ENCODE data around the gene ARHGEF12. TPM values are rescaled to one million over a fixed set of nuclear protein-coding genes. Genes with fewer than 3 reads are reported as not detected.

ARHGEF12 gene
- total and polyA plus RNA-seq, 5 donors from 2014 or later = 3.2 to 29.7 (median 6.3) TPM

GRCh38 chr11:120338107-120338933 is 2.1 kb downstream of the ARHGEF12 start:
- H3K4me3 Mint-ChIP-seq = peak overlapping the region; percentile 83 to 96 (median 95)

DNA sequence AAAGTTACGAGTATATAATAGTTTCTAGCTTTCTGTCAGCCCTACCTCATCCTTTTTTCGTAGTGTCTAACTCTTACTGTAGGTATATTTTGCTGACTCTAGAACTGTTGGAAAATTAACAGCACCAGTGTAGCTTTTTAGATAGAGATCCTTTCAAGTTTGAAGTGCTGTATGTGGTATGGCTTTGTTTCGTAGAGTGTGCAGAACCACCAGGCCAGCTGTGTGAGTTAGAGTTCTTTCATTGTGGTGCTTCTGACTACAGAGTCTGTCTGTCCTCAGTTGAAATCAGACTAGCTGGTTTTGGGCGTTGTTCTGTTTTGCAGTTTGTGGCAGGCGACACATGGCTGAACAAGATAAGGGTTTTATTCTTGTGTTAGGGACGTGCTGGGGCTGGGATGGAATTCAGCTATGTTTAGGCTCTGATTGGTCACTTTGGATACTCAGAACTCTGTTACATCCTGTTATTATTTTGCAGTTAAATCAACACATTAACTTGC is 3.2 kb downstream of the ARHGEF12 start:
- no peaks in the 10 kb centered on the region for H3K36me3 Mint-ChIP-seq
- peaks cover 33 to 57% (median 38%) of the 10 kb centered on the region in 4 donors for H3K4me1 Mint-ChIP-seq
- H3K36me3 ChIP-seq (ENCODE audit: control insufficient read depth, insufficient read depth, low read length) = no peaks in the 10 kb centered on the region
- peaks cover 0 to 3% (median 0%) of the 10 kb centered on the region in 7 donors for H3K9me3 Mint-ChIP-seq
- H3K27ac ChIP-seq (ENCODE audit: insufficient read depth, low read length, poor library complexity, severe bottlenecking) = no peak overlapping the region
- peak overlapping the region; percentile 27 to 70 (median 68) for H3K4me3 Mint-ChIP-seq
- peaks cover 25% of the 10 kb centered on the region for H3K27me3 ChIP-seq (ENCODE audit: control insufficient read depth, insufficient read depth, low read length)
- ATAC-seq (ENCODE audit: low read depth in 2 of 2) (no peak), DNase-seq (peak in 1 of 3 donors; percentile 27)
- H3K27me3 Mint-ChIP-seq = peaks cover 43% of the 10 kb centered on the region
- H3K4me3 ChIP-seq (ENCODE audit: low read depth, low read length) = peak overlapping the region; percentile 81
- H3K4me1 ChIP-seq (ENCODE audit: control insufficient read depth, insufficient read depth, low read length, poor library complexity, severe bottlenecking) = peaks cover 59% of the 10 kb centered on the region
- H3K27ac Mint-ChIP-seq = no peak overlapping the region
- peaks cover 0 to 9% of the 10 kb centered on the region in 2 experiments for H3K9me3 ChIP-seq (ENCODE audit: control insufficient read depth in 2 of 2, low read length in 2 of 2)

More at GRCh38 chr11:120338107-120338933, 2.1 kb downstream of the ARHGEF12 start:
- ATAC-seq (ENCODE audit: low read depth in 2 of 2) (no peak), DNase-seq (no peak)
- peaks cover 26 to 48% (median 34%) of the 10 kb centered on the region in 4 donors for H3K4me1 Mint-ChIP-seq
- Histone ChIP-seq H3K36me3 (ENCODE audit: control insufficient read depth, insufficient read depth, low read length) (no peaks in the 10 kb centered on the region), H3K27ac (ENCODE audit: insufficient read depth, low read length, poor library complexity, severe bottlenecking) (no peak overlapping the region), H3K4me3 (ENCODE audit: low read depth, low read length) (peak overlapping the region; percentile 81), H3K27me3 (ENCODE audit: control insufficient read depth, insufficient read depth, low read length) (peaks cover 23% of the 10 kb centered on the region), H3K9me3 (ENCODE audit: control insufficient read depth in 2 of 2, low read length in 2 of 2) (peaks cover 0 to 9% of the 10 kb centered on the region in 2 experiments), H3K4me1 (ENCODE audit: control insufficient read depth, insufficient read depth, low read length, poor library complexity, severe bottlenecking) (peaks cover 47% of the 10 kb centered on the region)
- no peaks in the 10 kb centered on the region for H3K36me3 Mint-ChIP-seq
- H3K9me3 Mint-ChIP-seq = peaks cover 0 to 3% (median 0%) of the 10 kb centered on the region in 7 donors
- peaks cover 39% of the 10 kb centered on the region for H3K27me3 Mint-ChIP-seq
- H3K27ac Mint-ChIP-seq = no peak overlapping the region

DNA sequence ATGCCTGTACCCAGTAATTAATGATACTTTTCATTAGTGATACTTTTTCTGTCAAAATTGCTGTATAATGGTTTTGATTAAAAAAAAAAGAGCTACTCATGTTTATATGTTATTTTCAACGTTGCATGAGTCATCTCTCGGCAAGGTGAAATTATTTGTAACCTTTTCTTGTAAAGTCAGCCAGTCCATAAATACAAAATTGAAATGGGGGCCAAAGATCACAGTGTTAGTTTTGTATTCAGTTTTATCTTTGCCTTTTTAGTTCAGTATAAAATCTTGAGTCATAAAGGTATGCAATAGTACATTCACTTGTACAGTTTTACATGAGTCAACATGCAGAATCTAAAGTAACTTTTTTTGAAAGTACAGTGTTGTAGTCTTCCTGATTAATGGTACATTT is 4.3 kb downstream of the ARHGEF12 start:
- Mint-ChIP-seq H3K4me3 (peak overlapping the region in 3 of 4 donors; percentile 13 to 70 (median 48)), H3K9me3 (peaks cover 0 to 3% (median 0%) of the 10 kb centered on the region in 7 donors), H3K36me3 (no peaks in the 10 kb centered on the region), H3K27ac (no peak overlapping the region), H3K4me1 (peaks cover 39 to 62% (median 41%) of the 10 kb centered on the region in 4 donors), H3K27me3 (peaks cover 50% of the 10 kb centered on the region)
- Histone ChIP-seq H3K9me3 (ENCODE audit: control insufficient read depth in 2 of 2, low read length in 2 of 2) (peaks cover 0 to 9% of the 10 kb centered on the region in 2 experiments), H3K36me3 (ENCODE audit: control insufficient read depth, insufficient read depth, low read length) (no peaks in the 10 kb centered on the region), H3K27me3 (ENCODE audit: control insufficient read depth, insufficient read depth, low read length) (peaks cover 25% of the 10 kb centered on the region), H3K4me1 (ENCODE audit: control insufficient read depth, insufficient read depth, low read length, poor library complexity, severe bottlenecking) (peaks cover 61% of the 10 kb centered on the region), H3K4me3 (ENCODE audit: low read depth, low read length) (peak overlapping the region; percentile 81), H3K27ac (ENCODE audit: insufficient read depth, low read length, poor library complexity, severe bottlenecking) (no peak overlapping the region)
- DNase-seq (peak in 1 of 3 donors; percentile 22), ATAC-seq (ENCODE audit: low read depth in 2 of 2) (no peak)

GRCh38 chr11:120342226-120342625 is 6.0 kb downstream of the ARHGEF12 start:
- Histone ChIP-seq H3K27me3 (ENCODE audit: control insufficient read depth, insufficient read depth, low read length) (peaks cover 25% of the 10 kb centered on the region), H3K36me3 (ENCODE audit: control insufficient read depth, insufficient read depth, low read length) (no peaks in the 10 kb centered on the region), H3K4me1 (ENCODE audit: control insufficient read depth, insufficient read depth, low read length, poor library complexity, severe bottlenecking) (peaks cover 52% of the 10 kb centered on the region), H3K4me3 (ENCODE audit: low read depth, low read length) (no peak overlapping the region), H3K27ac (ENCODE audit: insufficient read depth, low read length, poor library complexity, severe bottlenecking) (no peak overlapping the region), H3K9me3 (ENCODE audit: control insufficient read depth in 2 of 2, low read length in 2 of 2) (peaks cover 0 to 9% of the 10 kb centered on the region in 2 experiments)
- DNase-seq (no peak), ATAC-seq (ENCODE audit: low read depth in 2 of 2) (no peak)
- H3K36me3 Mint-ChIP-seq = no peaks in the 10 kb centered on the region
- no peak overlapping the region for H3K27ac Mint-ChIP-seq
- H3K4me1 Mint-ChIP-seq = peaks cover 39 to 73% (median 49%) of the 10 kb centered on the region in 4 donors
- peaks cover 0 to 3% (median 0%) of the 10 kb centered on the region in 7 donors for H3K9me3 Mint-ChIP-seq
- H3K4me3 Mint-ChIP-seq = peak overlapping the region in 1 of 4 donors; percentile 40
- peaks cover 54% of the 10 kb centered on the region for H3K27me3 Mint-ChIP-seq

- H3K4me1 Mint-ChIP-seq = peaks cover 36 to 72% (median 49%) of the 10 kb centered on the region in 4 donors
- H3K4me3 Mint-ChIP-seq = peak overlapping the region in 1 of 4 donors; percentile 40
- H3K27ac Mint-ChIP-seq = no peak overlapping the region
- ATAC-seq (ENCODE audit: low read depth in 2 of 2) (no peak), DNase-seq (no peak)
- Histone ChIP-seq H3K4me1 (ENCODE audit: control insufficient read depth, insufficient read depth, low read length, poor library complexity, severe bottlenecking) (peaks cover 47% of the 10 kb centered on the region), H3K4me3 (ENCODE audit: low read depth, low read length) (no peak overlapping the region), H3K36me3 (ENCODE audit: control insufficient read depth, insufficient read depth, low read length) (no peaks in the 10 kb centered on the region), H3K27ac (ENCODE audit: insufficient read depth, low read length, poor library complexity, severe bottlenecking) (no peak overlapping the region), H3K27me3 (ENCODE audit: control insufficient read depth, insufficient read depth, low read length) (peaks cover 21% of the 10 kb centered on the region), H3K9me3 (ENCODE audit: control insufficient read depth in 2 of 2, low read length in 2 of 2) (peaks cover 0 to 9% of the 10 kb centered on the region in 2 experiments)
- H3K36me3 Mint-ChIP-seq = no peaks in the 10 kb centered on the region
- peaks cover 0 to 3% (median 0%) of the 10 kb centered on the region in 7 donors for H3K9me3 Mint-ChIP-seq
- H3K27me3 Mint-ChIP-seq = peaks cover 54% of the 10 kb centered on the region
Observed at GRCh38 chr11:120342678-120343077, 6.5 kb downstream of the ARHGEF12 start.

GRCh38 chr11:120343429-120343828 is 7.2 kb downstream of the ARHGEF12 start:
- Mint-ChIP-seq H3K4me3 (peak overlapping the region in 3 of 4 donors; percentile 20 to 61 (median 53)), H3K27ac (no peak overlapping the region), H3K36me3 (no peaks in the 10 kb centered on the region), H3K4me1 (peaks cover 32 to 67% (median 44%) of the 10 kb centered on the region in 4 donors), H3K27me3 (peaks cover 49% of the 10 kb centered on the region), H3K9me3 (no peaks in the 10 kb centered on the region)
- H3K27ac ChIP-seq (ENCODE audit: insufficient read depth, low read length, poor library complexity, severe bottlenecking) = no peak overlapping the region
- peaks cover 40% of the 10 kb centered on the region for H3K4me1 ChIP-seq (ENCODE audit: control insufficient read depth, insufficient read depth, low read length, poor library complexity, severe bottlenecking)
- peak overlapping the region; percentile 48 for H3K4me3 ChIP-seq (ENCODE audit: low read depth, low read length)
- H3K36me3 ChIP-seq (ENCODE audit: control insufficient read depth, insufficient read depth, low read length) = no peaks in the 10 kb centered on the region
- ATAC-seq (ENCODE audit: low read depth in 2 of 2) = no peak
- H3K27me3 ChIP-seq (ENCODE audit: control insufficient read depth, insufficient read depth, low read length) = peaks cover 17% of the 10 kb centered on the region
- peak in 1 of 3 donors; percentile 48 for DNase-seq
- peaks cover 0 to 9% of the 10 kb centered on the region in 2 experiments for H3K9me3 ChIP-seq (ENCODE audit: control insufficient read depth in 2 of 2, low read length in 2 of 2)

GRCh38 chr11:120344302-120345004 is 8.2 kb downstream of the ARHGEF12 start:
- DNase-seq (peak; percentile 51 to 90 (median 78)), ATAC-seq (ENCODE audit: low read depth in 2 of 2) (peak; percentile 86 to 90)
- Histone ChIP-seq H3K27ac (ENCODE audit: insufficient read depth, low read length, poor library complexity, severe bottlenecking) (no peak overlapping the region), H3K4me1 (ENCODE audit: control insufficient read depth, insufficient read depth, low read length, poor library complexity, severe bottlenecking) (peaks cover 34% of the 10 kb centered on the region), H3K36me3 (ENCODE audit: control insufficient read depth, insufficient read depth, low read length) (no peaks in the 10 kb centered on the region), H3K4me3 (ENCODE audit: low read depth, low read length) (peak overlapping the region; percentile 78), H3K9me3 (ENCODE audit: control insufficient read depth in 2 of 2, low read length in 2 of 2) (peaks cover 0 to 9% of the 10 kb centered on the region in 2 experiments), H3K27me3 (ENCODE audit: control insufficient read depth, insufficient read depth, low read length) (peaks cover 14% of the 10 kb centered on the region)
- Mint-ChIP-seq H3K36me3 (no peaks in the 10 kb centered on the region), H3K4me3 (peak overlapping the region; percentile 42 to 76 (median 58)), H3K27me3 (peaks cover 56% of the 10 kb centered on the region), H3K4me1 (peaks cover 35 to 62% (median 42%) of the 10 kb centered on the region in 4 donors), H3K9me3 (no peaks in the 10 kb centered on the region), H3K27ac (no peak overlapping the region)

Measured in CD4-positive, CD25-positive, alpha-beta regulatory T cell (primary cell).